ENCODE data around the gene EFNA5. TPM values are rescaled to one million over a fixed set of nuclear protein-coding genes. Genes with fewer than 3 reads are reported as not detected.

The EFNA5 gene
- total RNA-seq, 1 donor from 2014 or later: 57.5 TPM

DNA sequence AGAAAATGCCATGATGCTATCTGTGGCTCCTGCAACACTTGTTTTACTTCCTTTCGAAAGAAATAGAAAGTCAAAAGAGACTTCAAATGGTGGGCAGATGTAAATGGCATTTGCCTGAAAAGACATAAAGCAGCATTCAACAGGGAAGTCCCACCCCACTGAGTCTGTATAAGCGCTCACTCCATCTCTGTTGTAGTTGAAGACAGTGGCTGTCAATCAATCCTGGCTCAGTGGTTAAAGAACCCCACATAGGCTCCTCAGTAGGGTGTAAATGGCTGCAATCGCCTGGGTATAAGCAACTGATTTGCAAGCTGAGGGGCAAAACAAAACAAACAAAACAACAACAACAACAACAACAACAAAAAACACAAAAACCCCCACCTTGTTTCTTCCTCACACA lies 158.7 kb downstream of the EFNA5 start:
- H3K9me3 Mint-ChIP-seq: peaks cover 5% of the 10 kb centered on the region
- DNase-seq (ENCODE audit: low spot score in 2 of 2, unreplicated experiment in 2 of 2): no peak
- no peaks in the 10 kb centered on the region for H3K27me3 Mint-ChIP-seq (ENCODE audit: low read depth)
- TF ChIP-seq, protein P1, sequence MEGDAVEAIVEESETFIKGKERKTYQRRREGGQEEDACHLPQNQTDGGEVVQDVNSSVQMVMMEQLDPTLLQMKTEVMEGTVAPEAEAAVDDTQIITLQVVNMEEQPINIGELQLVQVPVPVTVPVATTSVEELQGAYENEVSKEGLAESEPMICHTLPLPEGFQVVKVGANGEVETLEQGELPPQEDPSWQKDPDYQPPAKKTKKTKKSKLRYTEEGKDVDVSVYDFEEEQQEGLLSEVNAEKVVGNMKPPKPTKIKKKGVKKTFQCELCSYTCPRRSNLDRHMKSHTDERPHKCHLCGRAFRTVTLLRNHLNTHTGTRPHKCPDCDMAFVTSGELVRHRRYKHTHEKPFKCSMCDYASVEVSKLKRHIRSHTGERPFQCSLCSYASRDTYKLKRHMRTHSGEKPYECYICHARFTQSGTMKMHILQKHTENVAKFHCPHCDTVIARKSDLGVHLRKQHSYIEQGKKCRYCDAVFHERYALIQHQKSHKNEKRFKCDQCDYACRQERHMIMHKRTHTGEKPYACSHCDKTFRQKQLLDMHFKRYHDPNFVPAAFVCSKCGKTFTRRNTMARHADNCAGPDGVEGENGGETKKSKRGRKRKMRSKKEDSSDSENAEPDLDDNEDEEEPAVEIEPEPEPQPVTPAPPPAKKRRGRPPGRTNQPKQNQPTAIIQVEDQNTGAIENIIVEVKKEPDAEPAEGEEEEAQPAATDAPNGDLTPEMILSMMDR (IDR thresholded peaks at IDR 0.05; ENCODE audit: unreplicated experiment): no peak
- no peak overlapping the region for H3K27ac Mint-ChIP-seq
- H3K4me3 Mint-ChIP-seq: no peak overlapping the region
- H3K36me3 Mint-ChIP-seq: peaks cover 4% of the 10 kb centered on the region
- H3K4me1 Mint-ChIP-seq: peaks cover 41% of the 10 kb centered on the region

DNA sequence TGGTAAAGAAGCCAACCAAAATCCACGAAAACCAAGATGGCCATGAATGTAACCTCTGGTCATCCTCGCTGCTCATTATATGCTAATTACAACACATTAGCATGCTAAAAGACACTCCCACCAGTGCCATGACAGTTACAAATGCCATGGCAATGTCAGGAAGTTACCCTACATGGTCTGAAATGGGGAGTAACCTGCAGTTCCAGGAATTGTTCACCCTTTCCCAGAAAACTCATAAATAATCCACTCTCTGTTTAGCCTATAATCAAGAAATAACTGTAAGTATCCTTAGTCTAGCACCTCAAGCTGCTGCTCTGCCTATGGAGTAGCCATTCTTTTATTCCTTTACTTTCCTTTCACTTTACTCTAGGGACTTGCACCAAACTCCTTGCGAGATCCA lies 160.6 kb downstream of the EFNA5 start:
- peaks cover 48% of the 10 kb centered on the region for H3K4me1 Mint-ChIP-seq
- no peak overlapping the region for H3K27ac Mint-ChIP-seq
- no peak overlapping the region for H3K4me3 Mint-ChIP-seq
- no peaks in the 10 kb centered on the region for H3K27me3 Mint-ChIP-seq (ENCODE audit: low read depth)
- no peaks in the 10 kb centered on the region for H3K9me3 Mint-ChIP-seq
- DNase-seq (ENCODE audit: low spot score in 2 of 2, unreplicated experiment in 2 of 2): no peak
- no peaks in the 10 kb centered on the region for H3K36me3 Mint-ChIP-seq
- TF ChIP-seq, protein P1 (IDR thresholded peaks at IDR 0.05; ENCODE audit: unreplicated experiment): no peak

DNA sequence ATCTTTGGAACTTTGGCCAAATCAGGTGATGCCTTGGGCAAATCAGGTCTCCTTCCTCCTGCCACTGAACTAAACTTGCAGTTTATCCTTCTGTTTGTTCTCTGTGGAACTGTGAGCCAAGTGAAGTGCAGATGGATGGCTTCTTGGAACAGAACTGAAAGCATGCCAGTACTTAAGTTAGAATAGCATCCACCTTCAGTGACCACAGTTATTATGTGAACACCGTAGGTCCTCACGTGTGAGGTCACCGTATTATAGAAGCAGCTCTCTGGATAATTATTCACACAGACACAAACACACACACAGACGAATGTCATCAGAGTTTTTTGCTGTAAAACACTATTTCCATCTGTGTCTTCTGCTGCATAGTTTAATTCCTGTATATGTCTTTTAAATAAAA lies 162.6 kb downstream of the EFNA5 start:
- Mint-ChIP-seq H3K4me1 (peaks cover 41% of the 10 kb centered on the region), H3K4me3 (no peak overlapping the region), H3K27me3 (ENCODE audit: low read depth) (no peaks in the 10 kb centered on the region), H3K27ac (no peak overlapping the region), H3K9me3 (no peaks in the 10 kb centered on the region), H3K36me3 (no peaks in the 10 kb centered on the region)
- TF ChIP-seq, protein P1 (IDR thresholded peaks at IDR 0.05; ENCODE audit: unreplicated experiment): no peak
- no peak for DNase-seq (ENCODE audit: low spot score in 2 of 2, unreplicated experiment in 2 of 2)

DNA sequence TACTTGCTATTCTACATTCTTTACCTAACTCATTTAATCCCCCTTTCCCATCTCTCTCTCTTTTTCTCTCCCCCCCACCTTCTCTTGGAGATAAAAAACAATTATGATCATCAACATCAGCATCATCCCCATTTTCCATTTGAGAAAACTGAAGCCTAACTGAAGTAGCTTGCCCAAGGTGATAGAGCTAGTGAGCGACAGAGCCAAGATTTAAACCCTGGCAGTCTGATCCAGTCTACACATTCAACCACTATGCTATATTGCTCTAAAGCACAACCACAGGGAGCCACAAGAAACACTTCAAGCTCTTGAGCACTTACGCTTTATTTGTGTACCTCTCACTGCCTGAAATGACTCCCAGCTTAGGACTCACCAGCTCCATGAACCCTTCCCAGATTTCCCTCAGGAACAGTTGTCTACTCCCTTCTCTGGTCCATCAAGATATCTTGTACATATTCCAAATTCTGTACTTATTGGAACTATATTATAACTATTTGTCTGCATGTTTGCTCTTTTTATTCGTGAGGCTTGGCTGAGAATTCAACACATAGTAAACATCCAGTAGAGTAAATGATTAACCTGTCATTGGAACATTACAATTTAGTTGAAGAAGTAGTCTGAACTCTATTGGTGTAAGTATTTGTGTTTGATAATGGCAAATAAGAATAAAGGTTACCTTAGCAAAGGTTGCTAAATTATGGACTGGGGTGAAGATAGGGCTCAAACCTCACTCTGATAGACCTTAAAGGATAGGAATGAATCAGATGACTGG lies 164.8 kb downstream of the EFNA5 start:
- TF ChIP-seq, protein P1 (IDR thresholded peaks at IDR 0.05; ENCODE audit: unreplicated experiment): no peak
- Mint-ChIP-seq H3K9me3 (no peaks in the 10 kb centered on the region), H3K36me3 (no peaks in the 10 kb centered on the region), H3K4me3 (no peak overlapping the region), H3K4me1 (peaks cover 42% of the 10 kb centered on the region), H3K27me3 (ENCODE audit: low read depth) (no peaks in the 10 kb centered on the region), H3K27ac (no peak overlapping the region)
- no peak for DNase-seq (ENCODE audit: low spot score in 2 of 2, unreplicated experiment in 2 of 2)

DNA sequence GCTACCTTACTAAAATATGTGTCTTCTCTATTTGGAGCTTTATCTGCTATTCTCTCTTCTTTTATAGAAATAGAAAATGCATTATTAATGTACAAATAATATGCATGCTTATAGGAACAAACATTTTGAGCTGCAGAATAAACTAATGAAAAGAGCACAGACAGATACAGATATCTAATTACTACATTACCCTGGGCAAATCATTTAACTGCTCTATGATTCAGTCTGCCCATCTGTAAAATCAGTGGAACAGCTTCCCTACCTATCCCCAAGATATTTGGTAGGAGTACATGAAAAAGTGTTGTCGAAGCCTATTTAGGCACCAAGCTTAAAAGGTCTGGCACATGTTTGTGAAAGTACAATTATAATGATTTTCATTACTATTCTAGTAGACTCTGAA lies 166.3 kb downstream of the EFNA5 start:
- Mint-ChIP-seq H3K36me3 (no peaks in the 10 kb centered on the region), H3K4me1 (peaks cover 47% of the 10 kb centered on the region), H3K4me3 (no peak overlapping the region), H3K27ac (no peak overlapping the region), H3K9me3 (no peaks in the 10 kb centered on the region), H3K27me3 (ENCODE audit: low read depth) (no peaks in the 10 kb centered on the region)
- no peak for DNase-seq (ENCODE audit: low spot score in 2 of 2, unreplicated experiment in 2 of 2)
- TF ChIP-seq, protein P1 (IDR thresholded peaks at IDR 0.05; ENCODE audit: unreplicated experiment): no peak

Data from mesothelial cell of epicardium (in vitro differentiated cells).